ENCODE data around the gene COL19A1.

COL19A1 gene

GRCh38 chr6:70110126-70111022, 244.0 kb downstream of the COL19A1 start:
- DNase-seq (ENCODE audit: low spot score) = no peak
- Histone ChIP-seq H3K27ac (no peak overlapping the region), H3K4me3 (no peak overlapping the region)
- TF ChIP-seq CTCF (IDR thresholded peaks at IDR 0.05) = no peak

- H3K4me3 ChIP-seq = no peak overlapping the region
- no peak for TF ChIP-seq CTCF (IDR thresholded peaks at IDR 0.05)
- H3K27ac ChIP-seq = no peak overlapping the region
- DNase-seq (ENCODE audit: low spot score) = no peak
Measured at GRCh38 chr6:70111737-70112136, 245.4 kb downstream of the COL19A1 start.

- DNase-seq (ENCODE audit: low spot score) = no peak
- TF ChIP-seq CTCF (IDR thresholded peaks at IDR 0.05) = no peak
- H3K4me3 ChIP-seq = no peak overlapping the region
- H3K27ac ChIP-seq = no peak overlapping the region
Measured at GRCh38 chr6:70112716-70113115, 246.4 kb downstream of the COL19A1 start.

- Histone ChIP-seq H3K27ac (no peak overlapping the region), H3K4me3 (no peak overlapping the region)
- TF ChIP-seq CTCF (IDR thresholded peaks at IDR 0.05) = no peak
- no peak for DNase-seq (ENCODE audit: low spot score)
Measured at GRCh38 chr6:70113171-70113570, 246.8 kb downstream of the COL19A1 start.

- Histone ChIP-seq H3K4me3 (no peak overlapping the region), H3K27ac (no peak overlapping the region)
- DNase-seq (ENCODE audit: low spot score) = no peak
- TF ChIP-seq CTCF (IDR thresholded peaks at IDR 0.05) = no peak
Measured at GRCh38 chr6:70118670-70119069, 252.3 kb downstream of the COL19A1 start.

GRCh38 chr6:70119218-70119835, 253.0 kb downstream of the COL19A1 start:
- no peak for TF ChIP-seq CTCF (IDR thresholded peaks at IDR 0.05)
- Histone ChIP-seq H3K27ac (no peak overlapping the region), H3K4me3 (no peak overlapping the region)
- no peak for DNase-seq (ENCODE audit: low spot score)

DNA sequence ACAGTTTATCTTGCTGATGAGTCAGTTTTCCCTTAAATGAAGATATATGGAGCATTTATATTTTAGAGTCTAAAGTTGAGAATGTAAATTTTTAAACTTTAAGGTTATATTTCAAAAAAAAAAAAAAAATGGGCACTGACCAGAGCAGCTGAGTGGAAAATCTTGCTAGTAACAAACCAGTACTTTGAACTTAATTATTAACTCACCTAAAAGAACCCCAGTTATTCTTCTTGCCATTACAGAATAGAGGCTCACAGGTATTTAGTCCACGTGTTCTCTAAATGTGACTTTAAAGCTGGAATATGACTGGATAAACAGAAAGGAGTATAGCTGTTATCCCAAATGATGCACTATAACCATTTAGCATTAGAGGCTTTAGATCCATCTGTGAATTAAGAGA, 258.1 kb downstream of the COL19A1 start:
- no peak for DNase-seq (ENCODE audit: low spot score)
- Histone ChIP-seq H3K27ac (no peak overlapping the region), H3K4me3 (no peak overlapping the region)
- TF ChIP-seq CTCF (IDR thresholded peaks at IDR 0.05) = no peak
